HEK293T (cell line): ENCODE measurements around the gene GREB1L.

ENCODE experiments used
- CTCF ChIA-PET: fragments of 350-600 bp; formaldehyde crosslinking; extraction: SDS; loops from one replicate; lab custom pipeline; 2021; ENCODE audit warnings: antibody characterized with exemption, inconsistent platforms; lab: Yijun Ruan, JAX
- POLR2A ChIA-PET: fragments of 350-600 bp; formaldehyde crosslinking; extraction: SDS; loops from one replicate; lab custom pipeline; 2020; ENCODE audit warnings: antibody characterized with exemption, inconsistent platforms; lab: Yijun Ruan, JAX
- DNase-seq: peaks from one replicate; pipeline ENCODE4 v3.0.0; 2012; ENCODE audit warnings: mixed read lengths; ENCODE audit errors: extremely low spot score
- ARNT ChIP-seq: fragments of 450-650 bp; IDR thresholded peaks from 2 replicates; pipeline ENCODE4 v1.6.1; 2017; ENCODE audit warnings: mild to moderate bottlenecking
- BHLHE40 ChIP-seq: fragments of 450-650 bp; IDR thresholded peaks from 2 replicates; pipeline ENCODE4 v1.6.1; 2016; ENCODE audit warnings: mild to moderate bottlenecking, moderate library complexity, borderline replicate concordance
- CTBP1 ChIP-seq: fragments of 450-650 bp; IDR thresholded peaks from 2 replicates; pipeline ENCODE4 v1.6.1; 2016; ENCODE audit warnings: borderline replicate concordance
- ELF4 ChIP-seq: fragments of 450-650 bp; IDR thresholded peaks from 2 replicates; pipeline ENCODE4 v1.6.1; 2017; ENCODE audit warnings: antibody characterized with exemption
- FOXA1 ChIP-seq: fragments of 450-650 bp; IDR thresholded peaks from 2 replicates; pipeline ENCODE4 v1.6.1; 2016; ENCODE audit warnings: mild to moderate bottlenecking
- FOXK2 ChIP-seq: fragments of 450-650 bp; IDR thresholded peaks from 2 replicates; pipeline ENCODE4 v1.6.1; 2016; ENCODE audit warnings: mild to moderate bottlenecking
- FOXM1 ChIP-seq: fragments of 450-650 bp; IDR thresholded peaks from 2 replicates; pipeline ENCODE4 v1.6.1; 2017; ENCODE audit warnings: mild to moderate bottlenecking, borderline replicate concordance
- HDGF ChIP-seq: fragments of 450-650 bp; IDR thresholded peaks from 2 replicates; pipeline ENCODE4 v1.6.1; 2017; ENCODE audit warnings: antibody characterized with exemption, borderline replicate concordance
- L3MBTL2 ChIP-seq: fragments of 450-650 bp; conservative IDR thresholded peaks from 2 replicates; pipeline ENCODE4 v1.6.1; 2016; ENCODE audit warnings: mild to moderate bottlenecking
- LEF1 ChIP-seq: fragments of 450-650 bp; IDR thresholded peaks from 2 replicates; pipeline ENCODE4 v1.6.1; 2017; ENCODE audit warnings: mild to moderate bottlenecking, borderline replicate concordance
- NFRKB ChIP-seq: fragments of 450-650 bp; IDR thresholded peaks from 2 replicates; pipeline ENCODE4 v1.6.1; 2016; ENCODE audit warnings: mild to moderate bottlenecking, moderate library complexity
- SP1 ChIP-seq: fragments of 450-650 bp; IDR thresholded peaks from 2 replicates; pipeline ENCODE4 v1.6.1; 2017
- SUZ12 ChIP-seq: fragments of 450-650 bp; IDR thresholded peaks from 2 replicates; pipeline ENCODE4 v1.6.1; 2016; ENCODE audit warnings: mild to moderate bottlenecking
- TARDBP ChIP-seq: fragments of 450-650 bp; IDR thresholded peaks from 2 replicates; pipeline ENCODE4 v1.6.1; 2016
- ZNF384 ChIP-seq: fragments of 450-650 bp; IDR thresholded peaks from 2 replicates; pipeline ENCODE4 v1.6.1; 2016
- TF ChIP-seq, protein P1 (sequence below): fragments of 450-650 bp; IDR thresholded peaks from 2 replicates; pipeline ENCODE4 v1.6.1; 2016

GREB1L gene

DNA sequence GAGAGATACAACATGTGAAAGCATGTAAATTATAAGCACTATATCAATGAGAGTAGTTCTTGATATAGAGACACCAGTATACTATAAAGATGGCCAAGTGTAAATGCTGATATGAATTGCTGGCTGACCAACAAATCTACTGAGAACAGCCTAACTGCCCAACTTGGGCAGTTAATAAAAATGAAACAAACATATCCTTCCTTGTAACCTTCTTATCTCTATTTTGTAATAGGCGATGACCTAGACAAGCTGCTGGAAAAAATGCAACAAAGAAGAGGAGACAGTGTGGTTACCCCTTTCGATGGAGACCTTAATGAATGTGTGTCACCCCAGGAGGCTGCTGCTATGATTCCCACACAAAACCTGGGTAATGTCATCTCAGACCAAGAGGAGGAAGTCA lies 209.8 kb downstream of the GREB1L start:
- ChIA-PET CTCF (interaction anchor here (0.5 to 1.6 kb wide), 2 partner anchors 27 to 37 kb away, joined by 3 to 4 read pairs; no protein-coding TSS in a partner anchor), POLR2A (no interaction called here)

GRCh38 chr18:21452276-21452780 lies 210.3 kb downstream of the GREB1L start:
- ChIA-PET POLR2A (no interaction called here), CTCF (interaction anchor here (0.5 to 1.6 kb wide), 2 partner anchors 27 to 37 kb away, joined by 3 to 4 read pairs; no protein-coding TSS in a partner anchor)
- TF ChIP-seq NFRKB: no peak
- TF ChIP-seq ZNF384: no peak
- TF ChIP-seq CTBP1: no peak
- TF ChIP-seq FOXA1: no peak
- TF ChIP-seq LEF1: no peak
- TF ChIP-seq L3MBTL2: no peak
- TF ChIP-seq, protein P1, sequence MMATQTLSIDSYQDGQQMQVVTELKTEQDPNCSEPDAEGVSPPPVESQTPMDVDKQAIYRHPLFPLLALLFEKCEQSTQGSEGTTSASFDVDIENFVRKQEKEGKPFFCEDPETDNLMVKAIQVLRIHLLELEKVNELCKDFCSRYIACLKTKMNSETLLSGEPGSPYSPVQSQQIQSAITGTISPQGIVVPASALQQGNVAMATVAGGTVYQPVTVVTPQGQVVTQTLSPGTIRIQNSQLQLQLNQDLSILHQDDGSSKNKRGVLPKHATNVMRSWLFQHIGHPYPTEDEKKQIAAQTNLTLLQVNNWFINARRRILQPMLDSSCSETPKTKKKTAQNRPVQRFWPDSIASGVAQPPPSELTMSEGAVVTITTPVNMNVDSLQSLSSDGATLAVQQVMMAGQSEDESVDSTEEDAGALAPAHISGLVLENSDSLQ: no peak
- TF ChIP-seq FOXM1: no peak
- no peak for TF ChIP-seq FOXK2
- TF ChIP-seq ARNT: no peak
- no peak for TF ChIP-seq TARDBP
- no peak for TF ChIP-seq BHLHE40
- no peak for TF ChIP-seq HDGF
- no peak for TF ChIP-seq SP1
- no peak for TF ChIP-seq ELF4
- no peak for TF ChIP-seq SUZ12
- DNase-seq: no peak

More for the DNA sequence above, 209.8 kb downstream of the GREB1L start:
- TF ChIP-seq TARDBP: no peak
- no peak for TF ChIP-seq LEF1
- no peak for TF ChIP-seq CTBP1
- TF ChIP-seq L3MBTL2: no peak
- TF ChIP-seq ELF4: no peak
- TF ChIP-seq FOXA1: no peak
- TF ChIP-seq SUZ12: no peak
- TF ChIP-seq, protein P1: no peak
- DNase-seq: no peak

- DNase-seq: no peak
- ChIA-PET CTCF (interaction anchor here (1.6 kb wide), 1 partner anchor 36 kb away, joined by 4 read pairs; no protein-coding TSS in a partner anchor), POLR2A (no interaction called here)
- TF ChIP-seq SP1 (no peak), FOXA1 (no peak), NFRKB (no peak), FOXK2 (no peak), LEF1 (no peak), TARDBP (no peak), SUZ12 (no peak), FOXM1 (no peak), L3MBTL2 (no peak), ARNT (no peak), CTBP1 (no peak), ZNF384 (no peak)
Measured at GRCh38 chr18:21452796-21453510, 210.9 kb downstream of the GREB1L start.

- no peak for DNase-seq
- POLR2A ChIA-PET: no interaction called here
- CTCF ChIA-PET: no interaction called here
- TF ChIP-seq ARNT: no peak
- no peak for TF ChIP-seq SP1
- TF ChIP-seq CTBP1: no peak
- no peak for TF ChIP-seq SUZ12
- no peak for TF ChIP-seq LEF1
- TF ChIP-seq FOXK2: no peak
Measured at GRCh38 chr18:21453511-21453901, 211.5 kb downstream of the GREB1L start.

DNA sequence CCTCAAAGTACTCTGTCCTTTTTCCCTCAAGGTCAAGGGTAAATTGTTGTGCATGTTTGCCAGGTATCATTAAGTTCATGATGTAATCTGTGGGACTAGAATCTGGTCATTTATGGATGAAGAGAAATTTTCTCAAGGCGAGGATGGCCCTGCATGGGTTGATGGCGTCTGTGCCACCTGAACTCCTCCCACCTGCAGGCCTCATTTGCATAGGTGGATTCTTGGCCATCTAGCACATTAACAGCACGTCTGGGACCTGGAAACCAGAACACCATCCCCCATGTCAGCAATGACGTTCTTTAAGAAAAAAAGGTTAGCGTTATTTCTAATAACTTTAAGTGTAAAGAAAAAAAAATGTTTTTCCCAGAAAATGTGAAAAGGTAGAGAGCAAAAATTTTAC lies 212.7 kb downstream of the GREB1L start:
- CTCF ChIA-PET: interaction anchor here (0.7 kb wide), 1 partner anchor 65 kb away, joined by 3 read pairs; no protein-coding TSS in a partner anchor
- TF ChIP-seq CTBP1 (no peak), ELF4 (no peak), FOXK2 (no peak), ARNT (no peak), BHLHE40 (no peak), NFRKB (no peak), SUZ12 (no peak), SP1 (no peak), TARDBP (no peak), LEF1 (no peak), ZNF384 (no peak), L3MBTL2 (no peak), HDGF (no peak)
- DNase-seq: no peak
- POLR2A ChIA-PET: no interaction called here

DNA sequence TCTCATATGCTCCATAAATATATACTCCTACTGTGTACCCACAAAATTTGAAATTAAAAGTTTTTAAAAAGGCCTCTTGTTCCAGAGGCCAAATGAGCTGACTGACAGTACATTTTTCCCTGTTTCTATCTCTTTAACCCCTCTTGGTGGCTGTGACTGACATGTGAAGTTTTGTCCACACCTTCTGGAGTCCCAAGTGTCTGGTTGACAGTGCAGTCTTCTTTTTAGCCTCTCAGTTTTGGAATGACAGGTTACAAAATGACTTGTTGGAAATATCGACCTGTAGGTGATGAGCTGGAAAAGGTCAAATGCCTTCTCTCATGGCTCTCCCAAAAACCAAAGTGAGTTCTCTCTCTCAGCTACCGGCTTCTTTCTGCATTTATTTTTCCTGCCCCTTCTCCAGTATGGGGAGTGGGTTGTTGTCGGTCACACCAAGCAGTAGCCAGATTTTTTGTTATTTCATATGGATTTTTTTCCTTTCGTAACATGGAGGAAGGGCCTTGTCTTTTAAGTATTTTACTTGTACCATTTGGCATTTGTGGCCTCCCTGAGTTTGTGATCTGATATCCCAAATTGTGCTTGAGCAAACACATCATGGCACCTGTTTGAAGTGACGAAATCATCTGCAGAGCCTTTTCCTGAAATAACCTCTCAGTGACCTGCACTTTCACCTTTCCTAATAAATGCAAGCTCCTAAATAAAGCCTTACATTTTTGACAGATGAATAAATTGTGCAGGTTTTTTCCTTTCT lies 214.6 kb downstream of the GREB1L start:
- ChIA-PET CTCF (interaction anchor here (0.6 to 0.7 kb wide), 2 partner anchors 11 to 32 kb away, joined by 3 to 4 read pairs; no protein-coding TSS in a partner anchor), POLR2A (no interaction called here)

More for the DNA sequence above, 214.6 kb downstream of the GREB1L start:
- TF ChIP-seq LEF1 (no peak), FOXM1 (no peak), TARDBP (no peak), CTBP1 (no peak), SP1 (no peak), FOXA1 (no peak), BHLHE40 (no peak), SUZ12 (no peak), ZNF384 (no peak), ARNT (no peak), NFRKB (no peak), FOXK2 (no peak), HDGF (no peak)
- TF ChIP-seq, protein P1: no peak
- DNase-seq: no peak
